Tibial artery (tissue), 4 donors: Measurements from ENCODE around the gene TMEM233.

ENCODE experiments used
- DNase-seq, 2 donors: peaks; one replicate each; pipeline ENCODE4 v3.0.0-alpha.2; 2019
- H3K27ac ChIP-seq, 2 donors: fragments of 200-600 bp; sonication (generic) in 1 of 2; 1 replicate in 1 of 2; 2 replicates in 1 of 2; pipeline ENCODE4 v1.5.1; 2018 to 2019; ENCODE audit warnings: mild to moderate bottlenecking in 1 of 2
- H3K27me3 ChIP-seq, 2 donors: fragments of 200-600 bp; sonication (generic) in 1 of 2; one replicate each; pipeline versions ENCODE4 v1.5.1 to v1.6.0; 2016 to 2019
- H3K36me3 ChIP-seq, 3 donors: fragments of 200-600 bp; sonication (generic) in 2 of 3; one replicate each; pipeline ENCODE4 v1.5.1; 2016 to 2019; ENCODE audit warnings: mild to moderate bottlenecking in 2 of 3
- H3K4me1 ChIP-seq, 4 donors: fragments of 200-600 bp; sonication (generic) in 2 of 4; 1 replicate in 3 of 4; 2 replicates in 1 of 4; pipeline ENCODE4 v1.5.1; 2016 to 2019
- H3K4me3 ChIP-seq, 2 donors: fragments of 200-600 bp; sonication (generic) in 1 of 2; 1 replicate in 1 of 2; 2 replicates in 1 of 2; pipeline ENCODE4 v1.5.1; 2018 to 2019; ENCODE audit warnings: mild to moderate bottlenecking in 2 of 2
- H3K9me3 ChIP-seq, 3 donors: fragments of 200-600 bp; sonication (generic) in 1 of 3; one replicate each; pipeline ENCODE4 v1.5.1; 2016 to 2019
- CTCF ChIP-seq, 2 experiments: fragments of 200-600 bp in 1 of 2; fragments of 450-650 bp in 1 of 2; IDR thresholded peaks; one replicate each; pipeline ENCODE4 v1.5.1; 2017 to 2019; ENCODE audit warnings: antibody characterized with exemption in 2 of 2, mild to moderate bottlenecking in 1 of 2, moderate library complexity in 1 of 2
- intact Hi-C: fragments of 100-400 bp; cut with DNase I; formaldehyde crosslinking; loops from one replicate; pipeline ENCODE4 v1.15.0; 2023; ENCODE audit warnings: low total_unique reads

Gene TMEM233

DNA sequence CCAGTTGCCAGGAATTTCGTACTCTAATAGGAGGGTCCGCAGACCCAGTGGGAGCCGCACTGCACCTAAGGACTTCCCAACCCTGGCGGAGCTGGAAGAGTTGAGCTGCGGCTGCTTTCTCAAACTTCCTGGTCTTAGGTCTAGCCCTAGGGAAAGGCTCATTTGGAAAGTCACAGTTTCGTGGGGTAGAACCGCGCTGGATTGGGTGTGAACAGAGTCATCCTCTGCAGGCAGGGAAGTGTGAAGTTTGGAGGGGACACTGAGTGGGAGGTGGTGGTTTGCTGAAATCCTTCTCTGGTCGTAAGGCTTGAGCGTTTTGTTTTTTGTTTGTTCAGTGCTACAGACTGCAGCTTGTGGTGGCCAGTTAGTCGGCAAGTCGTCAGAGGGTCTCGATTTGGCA lies 93.2 kb downstream of the TMEM233 start:
- H3K4me3 ChIP-seq: no peak overlapping the region
- peak in 1 of 2 donors; percentile 35 for DNase-seq
- no peak overlapping the region for H3K27ac ChIP-seq
- H3K36me3 ChIP-seq: peaks cover 0 to 5% (median 2%) of the 10 kb centered on the region in 3 donors
- no peak for TF ChIP-seq CTCF (IDR thresholded peaks at IDR 0.05)
- intact Hi-C loops: no loop called here
- no peaks in the 10 kb centered on the region for H3K9me3 ChIP-seq
- H3K27me3 ChIP-seq: no peaks in the 10 kb centered on the region
- no peaks in the 10 kb centered on the region for H3K4me1 ChIP-seq

DNA sequence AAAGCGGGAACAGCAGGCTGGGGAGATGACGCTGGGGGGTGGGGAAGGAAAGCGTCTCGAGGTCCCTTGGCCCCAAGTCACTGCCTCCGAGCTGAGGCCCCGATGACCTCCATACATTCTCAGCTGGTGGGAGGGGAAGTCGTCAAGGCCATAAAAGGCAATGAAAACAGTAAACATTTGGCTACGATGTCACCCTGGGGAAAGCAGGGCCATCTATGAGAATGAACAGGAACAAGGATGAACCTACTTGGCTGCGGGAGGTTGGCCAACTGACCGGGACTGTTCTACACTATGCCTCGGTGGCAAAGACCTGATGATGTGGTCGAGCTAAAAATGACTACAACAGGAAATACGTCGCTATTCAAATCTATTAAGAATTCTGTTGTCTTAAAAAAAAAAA lies 93.8 kb downstream of the TMEM233 start:
- Histone ChIP-seq H3K4me1 (no peaks in the 10 kb centered on the region), H3K27ac (no peak overlapping the region), H3K27me3 (no peaks in the 10 kb centered on the region), H3K36me3 (peaks cover 0 to 1% (median 0%) of the 10 kb centered on the region in 3 donors), H3K4me3 (no peak overlapping the region), H3K9me3 (no peaks in the 10 kb centered on the region)
- no peak for DNase-seq
- TF ChIP-seq CTCF (IDR thresholded peaks at IDR 0.05): no peak
- intact Hi-C loops: no loop called here

- TF ChIP-seq CTCF (IDR thresholded peaks at IDR 0.05): no peak
- H3K9me3 ChIP-seq: no peaks in the 10 kb centered on the region
- no peaks in the 10 kb centered on the region for H3K4me1 ChIP-seq
- H3K4me3 ChIP-seq: no peak overlapping the region
- H3K36me3 ChIP-seq: no peaks in the 10 kb centered on the region
- DNase-seq: no peak
- H3K27ac ChIP-seq: no peak overlapping the region
- intact Hi-C loops: no loop called here
- H3K27me3 ChIP-seq: no peaks in the 10 kb centered on the region
These were observed 94.3 kb downstream of the TMEM233 start for GRCh38 chr12:119687879-119688278.

- Histone ChIP-seq H3K9me3 (no peaks in the 10 kb centered on the region), H3K4me3 (no peak overlapping the region), H3K27ac (no peak overlapping the region), H3K27me3 (no peaks in the 10 kb centered on the region), H3K36me3 (no peaks in the 10 kb centered on the region), H3K4me1 (no peaks in the 10 kb centered on the region)
- TF ChIP-seq CTCF (IDR thresholded peaks at IDR 0.05): no peak
- DNase-seq: peak in 1 of 2 donors; percentile 56
- intact Hi-C loops: no loop called here
These were observed 96.4 kb downstream of the TMEM233 start for GRCh38 chr12:119689935-119690500.

DNA sequence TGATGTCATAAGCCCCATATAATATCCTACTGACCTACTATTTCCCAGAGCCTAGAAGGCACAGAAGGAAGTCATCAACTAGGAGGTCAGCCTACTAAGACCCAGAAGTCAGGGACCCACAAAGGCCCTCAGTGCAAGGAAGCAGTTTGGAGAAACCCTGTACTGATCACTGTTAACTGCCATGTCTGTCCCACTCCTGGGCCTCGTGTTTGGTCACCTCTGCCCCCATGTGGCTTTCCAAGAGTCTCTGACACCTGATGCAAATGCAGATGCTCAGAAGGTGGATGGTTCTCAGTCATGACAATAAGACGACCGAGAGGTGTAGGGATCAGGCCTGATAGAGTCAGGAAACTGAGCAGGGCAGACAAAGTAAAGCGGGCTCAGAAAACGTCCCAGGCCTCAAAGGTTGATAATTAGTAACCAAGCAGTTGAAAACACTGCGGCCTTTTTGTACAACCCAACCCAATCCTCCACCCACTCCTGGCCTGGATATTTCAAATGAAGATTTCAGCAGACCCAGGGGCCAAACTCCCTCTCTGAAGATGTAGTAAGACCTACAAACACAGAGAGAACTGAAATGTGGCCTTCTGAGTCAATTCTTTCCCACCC lies 97.7 kb downstream of the TMEM233 start:
- no peak for TF ChIP-seq CTCF (IDR thresholded peaks at IDR 0.05)
- intact Hi-C loops: no loop called here
- Histone ChIP-seq H3K27ac (no peak overlapping the region), H3K36me3 (no peaks in the 10 kb centered on the region), H3K4me3 (no peak overlapping the region), H3K4me1 (no peaks in the 10 kb centered on the region), H3K9me3 (no peaks in the 10 kb centered on the region), H3K27me3 (no peaks in the 10 kb centered on the region)
- peak in 1 of 2 donors; percentile 4 for DNase-seq
